Keratinocyte (primary cell): Measurements from ENCODE around the gene ST6GALNAC5.

Source experiments
- CTCF ChIP-seq, 3 experiments: IDR thresholded peaks in 1 of 3; conservative IDR thresholded peaks in 1 of 3; optimal IDR thresholded peaks in 1 of 3; 2 replicates in 2 of 3; 3 replicates in 1 of 3; pipeline versions ENCODE3 to v1.5.1; 2011; ENCODE audit warnings: low read length in 3 of 3, mild to moderate bottlenecking in 3 of 3, moderate library complexity in 2 of 3, control low read depth in 1 of 3, inconsistent platforms in 1 of 3; ENCODE audit not compliant: insufficient read depth in 2 of 3; ENCODE audit errors: extremely low read depth in 1 of 3
- EZH2 ChIP-seq: IDR thresholded peaks from one replicate; pipeline ENCODE4 v1.6.1; 2012; ENCODE audit warnings: inconsistent platforms, mild to moderate bottlenecking, low read length, moderate library complexity

- TF ChIP-seq CTCF (optimal IDR thresholded peaks at IDR 0.05 in 1 of 3, IDR thresholded peaks at IDR 0.05 in 1 of 3, conservative IDR thresholded peaks at IDR 0.05 in 1 of 3; ENCODE audit: extremely low read depth in 1 of 3, insufficient read depth in 2 of 3, low read length in 3 of 3): no peak
- TF ChIP-seq EZH2: peak; percentile 21
These were observed 2.8 kb downstream of the ST6GALNAC5 start for GRCh38 chr1:76870037-76870436.
